SKM-1 (cell line): Measurements from ENCODE around the gene CP.
"Not testable (repeated sequence)": the region's sequence is repeated elsewhere in the genome, so short reads cannot be mapped to it uniquely, and the experiment has no call there.

ENCODE experiments used
- DNase-seq: peaks from one replicate; lab custom pipeline; 2025; ENCODE audit not compliant: unreplicated experiment; lab: John Stamatoyannopoulos, UW

The CP gene

DNA sequence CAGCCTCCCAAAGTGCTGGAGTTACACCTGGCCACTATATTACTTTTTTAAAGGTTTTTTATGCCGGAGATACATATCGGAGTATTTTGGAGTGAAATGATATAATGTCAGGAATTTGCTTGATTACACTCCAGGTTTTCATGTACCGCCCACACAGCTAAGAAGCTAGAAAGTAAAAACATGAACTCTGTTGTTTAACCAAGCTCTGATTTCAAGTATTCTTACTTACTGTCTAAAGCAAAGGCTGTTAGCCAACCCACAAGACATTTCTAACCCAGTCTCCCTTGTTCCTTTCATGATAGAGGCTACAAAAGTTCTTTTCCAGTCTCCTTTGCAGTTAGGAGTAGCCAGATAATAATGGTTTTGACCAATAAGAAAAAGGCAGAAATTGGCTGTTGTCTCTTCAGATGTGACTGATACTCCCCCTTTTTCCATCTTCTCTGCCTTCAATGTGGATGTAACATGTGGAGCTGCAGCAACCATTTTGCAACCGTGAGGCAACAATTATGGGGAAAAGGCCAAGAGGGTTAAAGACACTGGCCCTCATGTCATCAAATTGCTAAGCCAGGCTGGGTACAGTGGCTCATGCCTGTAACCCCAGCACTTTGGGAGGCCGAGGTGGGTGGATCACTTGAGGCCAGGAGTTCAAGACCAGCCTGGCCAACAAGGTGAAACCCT lies 6.1 kb upstream of the CP start:
- no peak for DNase-seq

DNA sequence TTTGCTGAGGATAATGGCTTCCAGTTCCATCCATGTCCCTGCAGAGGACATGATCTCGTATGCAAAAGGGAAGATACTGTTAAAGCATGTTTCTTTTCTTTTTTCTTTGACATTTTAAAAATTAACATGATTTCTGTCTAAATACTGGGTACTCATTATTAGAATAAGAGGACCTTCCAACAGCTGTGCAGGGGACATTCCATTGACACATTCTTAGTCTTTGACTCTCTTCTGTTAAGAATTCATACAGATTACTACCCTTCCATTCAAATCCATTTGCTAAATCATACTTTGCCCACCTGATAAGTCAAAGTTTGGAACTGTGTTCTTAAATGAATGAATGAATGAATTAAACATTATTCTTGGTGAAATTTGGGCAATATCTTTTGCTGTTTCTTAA lies 5.1 kb upstream of the CP start:
- no peak for DNase-seq

DNA sequence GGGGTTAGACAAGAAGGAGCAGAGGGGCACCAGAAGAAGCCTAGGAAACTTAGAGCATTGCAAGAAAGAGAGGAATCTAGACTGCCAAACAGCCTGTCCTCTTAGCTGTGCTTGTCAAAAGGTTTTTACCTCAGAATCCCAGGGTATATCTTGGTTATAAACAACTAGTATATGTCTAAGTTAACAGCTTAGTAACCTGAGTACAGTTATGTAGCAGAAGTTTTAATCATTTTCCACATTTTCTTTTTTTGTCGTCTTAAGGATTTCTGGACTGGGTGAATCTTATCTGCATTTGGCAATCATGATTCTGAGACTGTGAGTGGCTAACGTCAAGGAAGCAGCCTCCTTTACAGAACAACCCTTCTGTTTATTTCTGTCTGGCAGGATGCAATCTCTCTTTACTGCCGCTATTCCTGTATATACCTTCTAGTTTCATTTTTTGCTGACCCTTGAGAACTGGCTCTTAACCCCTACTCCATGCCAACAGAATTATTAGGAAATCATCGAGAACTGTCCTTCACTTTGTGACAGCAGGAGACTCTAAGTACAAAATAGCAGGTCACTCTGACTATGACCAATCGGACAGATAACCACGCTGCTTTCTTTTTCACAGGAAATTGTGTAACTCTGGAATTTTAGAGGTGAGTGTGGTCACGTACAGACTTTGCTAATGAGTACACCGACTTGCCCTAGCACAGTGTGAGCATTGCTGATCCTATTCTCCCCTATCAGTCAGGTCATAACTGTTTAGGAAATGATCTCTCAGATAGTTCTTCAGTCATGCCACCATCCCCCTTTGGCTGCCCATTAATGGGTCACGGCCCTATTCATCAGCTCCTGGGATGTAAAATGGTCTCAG lies 3.3 kb upstream of the CP start:
- peak; percentile 20 for DNase-seq

DNA sequence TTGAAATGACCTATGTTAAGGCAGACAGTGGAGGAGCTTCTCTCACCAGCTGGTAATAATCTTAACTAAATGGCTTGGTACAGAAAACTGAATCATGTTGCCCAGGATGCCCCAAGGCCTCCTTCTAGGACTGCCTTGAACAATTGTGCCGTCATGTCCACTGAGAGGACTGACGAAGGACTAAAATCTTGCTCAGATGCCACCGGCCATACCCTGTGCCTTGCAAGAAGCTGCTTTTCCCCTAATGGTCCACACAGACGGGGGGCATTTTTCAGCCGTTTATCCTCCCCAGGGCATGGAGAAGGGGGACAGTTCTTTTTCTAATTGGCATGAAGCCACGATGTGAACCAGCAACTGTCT lies 1.8 kb upstream of the CP start:
- no peak for DNase-seq

DNA sequence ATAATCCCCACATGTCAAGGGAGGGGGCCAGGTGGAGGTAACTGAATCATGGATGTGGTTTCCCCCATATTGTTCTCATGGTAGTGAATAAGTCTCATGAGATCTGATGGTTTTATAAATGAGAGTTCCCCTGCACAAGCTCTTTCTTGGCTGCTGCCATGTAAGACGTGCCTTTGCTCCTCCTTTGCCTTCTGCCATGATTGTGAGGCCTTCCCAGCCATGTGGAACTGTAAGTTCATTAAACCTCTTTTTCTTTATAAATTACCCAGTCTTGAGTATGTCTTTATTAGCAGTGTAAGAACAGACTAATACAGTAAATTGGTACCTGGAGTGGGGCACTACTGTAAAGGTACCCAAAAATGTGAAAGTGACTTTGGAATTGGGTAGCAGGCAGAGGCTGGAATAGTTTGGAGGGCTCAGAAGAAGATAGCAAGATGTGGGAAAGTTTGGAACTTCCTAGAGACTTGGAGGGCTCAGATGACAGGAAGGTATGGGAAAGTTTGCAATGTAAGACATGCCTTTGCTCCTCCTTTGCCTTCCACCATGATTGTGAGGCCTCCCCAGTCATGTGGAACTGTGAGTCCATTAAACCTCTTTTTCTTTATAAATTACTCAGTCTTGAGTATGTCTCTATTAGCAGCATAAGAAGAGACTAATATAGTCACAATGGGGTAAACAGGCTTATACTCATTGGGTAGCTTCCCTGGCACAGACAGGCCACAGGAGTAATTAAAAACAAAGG lies 2.1 kb downstream of the CP start:
- DNase-seq: not testable (repeated sequence)

DNA sequence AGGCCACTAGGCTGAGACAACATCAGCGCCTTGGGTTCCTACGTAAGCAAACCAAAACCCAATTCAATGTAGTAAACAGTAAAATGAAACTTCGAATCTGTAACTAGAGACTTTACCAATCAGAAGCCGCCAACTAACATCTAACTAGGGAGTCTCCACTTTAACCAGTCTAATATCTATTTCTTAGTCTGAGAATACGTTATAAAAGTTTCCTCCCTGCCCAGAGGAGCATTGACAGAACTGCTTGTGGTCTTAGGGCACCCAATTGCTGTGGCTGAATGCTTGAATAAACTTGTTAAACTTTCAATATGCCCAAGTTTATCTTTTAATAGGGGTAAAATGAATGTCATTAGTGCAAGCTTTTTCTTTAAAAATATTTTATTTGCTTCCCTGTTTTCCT lies 4.3 kb downstream of the CP start:
- DNase-seq: no peak

DNA sequence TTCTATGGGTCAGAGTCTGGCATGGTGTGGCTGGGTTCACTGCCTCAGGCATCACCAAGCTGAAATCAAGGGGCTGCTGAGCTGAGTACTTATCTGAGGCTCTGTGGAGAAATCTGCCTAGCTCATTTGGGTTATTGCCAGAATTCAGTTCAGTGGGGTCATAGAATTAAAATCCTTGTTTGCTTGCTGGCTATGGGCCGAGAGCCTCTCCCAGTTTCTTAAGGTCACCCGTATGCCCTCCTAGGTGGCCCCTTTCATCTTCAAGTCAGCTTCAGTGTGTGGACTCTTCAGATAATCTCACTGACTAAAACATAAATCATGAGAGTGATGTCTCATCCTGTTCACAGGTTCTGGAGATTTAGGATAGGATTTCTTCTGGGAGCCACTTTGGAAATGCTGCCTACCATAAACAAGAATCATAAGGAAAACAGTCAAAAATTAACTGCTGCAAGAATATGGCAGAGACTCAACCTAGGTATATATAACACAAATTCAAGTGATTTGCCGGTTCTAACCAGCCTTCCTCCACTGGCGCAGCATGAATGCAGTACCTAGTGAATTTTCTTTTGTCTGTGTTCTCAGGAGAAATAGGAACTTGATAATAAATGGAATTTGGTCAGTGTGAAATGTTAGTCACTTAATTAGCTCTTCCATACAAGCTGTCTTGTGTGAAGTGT lies 5.3 kb downstream of the CP start:
- no peak for DNase-seq

DNA sequence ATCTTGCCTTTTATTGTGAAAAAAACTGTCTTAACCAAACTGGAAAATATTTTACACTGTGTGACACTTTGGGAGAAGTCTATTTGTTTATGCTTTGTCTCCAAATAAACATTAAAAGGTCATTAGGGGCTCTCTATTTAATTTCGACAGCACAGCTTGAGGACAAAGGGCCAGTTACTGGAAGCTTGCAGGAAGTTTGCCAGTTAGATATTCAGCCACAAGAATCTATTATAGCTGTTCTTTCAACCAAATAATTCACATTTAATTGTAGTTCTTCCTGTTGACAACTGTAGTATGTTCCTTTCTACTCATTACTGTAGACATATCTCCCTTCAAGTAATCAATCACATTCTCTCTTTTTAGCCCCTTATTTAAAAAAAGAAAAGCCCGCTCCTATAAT lies 6.1 kb downstream of the CP start:
- DNase-seq: no peak

DNA sequence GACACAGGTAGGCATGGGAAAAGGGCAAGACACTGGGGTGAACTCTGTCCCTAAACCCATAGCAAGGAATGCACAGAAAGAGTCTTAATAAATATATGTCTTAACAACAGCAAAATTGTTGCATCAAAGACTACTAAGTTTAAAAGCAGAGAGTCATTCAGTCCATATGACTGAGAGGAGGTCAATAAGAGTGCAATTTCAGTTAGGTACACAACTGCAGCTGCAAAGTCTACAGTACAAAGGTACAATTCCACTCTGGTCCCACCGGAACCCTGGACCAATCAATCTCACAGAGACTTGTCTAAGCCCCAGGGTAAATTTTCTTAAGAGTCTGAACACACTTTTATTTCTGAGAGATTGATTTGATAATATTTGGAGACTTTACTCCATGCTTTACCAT lies 6.9 kb downstream of the CP start:
- DNase-seq: no peak

DNA sequence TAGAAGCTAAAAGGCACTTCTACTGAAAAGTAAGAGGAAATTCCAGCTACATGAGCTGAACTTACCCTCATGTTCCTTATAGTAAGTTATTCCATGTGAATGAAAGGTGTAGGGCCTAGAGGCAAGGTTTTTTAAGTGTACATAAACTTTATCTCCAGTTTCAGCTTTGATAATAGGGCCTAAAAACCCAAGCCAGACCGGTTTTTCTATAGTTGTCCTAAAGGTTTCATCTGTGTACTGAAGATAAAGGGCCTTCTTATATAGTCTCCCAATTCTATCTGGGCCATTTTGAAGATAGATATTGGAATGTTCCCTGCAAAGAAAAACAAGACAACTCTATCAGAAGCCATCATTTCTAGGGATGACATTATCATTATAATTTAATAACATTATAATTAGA lies 9.2 kb downstream of the CP start:
- no peak for DNase-seq

DNA sequence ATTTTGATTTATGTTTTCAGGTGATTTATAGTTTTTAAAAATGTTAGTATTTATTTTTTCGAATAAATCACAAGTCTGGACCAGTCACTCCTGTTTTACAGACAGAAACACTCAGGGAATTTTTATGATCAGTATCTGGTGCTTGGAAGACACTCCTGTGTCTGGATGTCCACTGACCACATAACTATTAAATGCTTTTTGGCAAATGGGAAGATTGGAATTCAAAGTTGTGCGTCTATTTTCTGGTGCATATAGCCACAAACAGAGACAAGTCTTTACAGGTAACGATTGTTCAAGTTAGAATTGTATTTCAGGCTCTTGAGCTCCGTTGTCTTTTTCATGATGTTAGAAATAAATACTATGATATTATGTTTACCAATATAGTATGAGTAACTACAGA lies 12.2 kb downstream of the CP start:
- DNase-seq: no peak

DNA sequence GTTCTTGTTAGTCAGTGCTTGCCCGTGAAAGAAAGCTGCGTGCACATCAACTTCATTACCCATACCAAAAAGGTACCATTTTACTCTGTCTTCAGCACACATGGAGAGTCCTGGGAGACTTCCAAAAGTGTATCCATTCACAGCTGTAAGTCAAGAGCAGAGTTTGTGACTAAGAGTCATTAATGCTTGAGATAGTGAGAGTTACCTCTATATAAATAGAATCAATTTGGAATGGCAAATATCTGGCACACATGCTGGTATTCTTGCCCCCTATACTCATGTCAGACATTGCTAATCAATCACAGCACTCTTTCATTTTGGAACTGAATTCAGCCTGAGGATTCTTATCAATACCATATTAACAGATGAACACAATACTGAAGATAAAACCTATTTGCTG lies 14.2 kb downstream of the CP start:
- no peak for DNase-seq

DNA sequence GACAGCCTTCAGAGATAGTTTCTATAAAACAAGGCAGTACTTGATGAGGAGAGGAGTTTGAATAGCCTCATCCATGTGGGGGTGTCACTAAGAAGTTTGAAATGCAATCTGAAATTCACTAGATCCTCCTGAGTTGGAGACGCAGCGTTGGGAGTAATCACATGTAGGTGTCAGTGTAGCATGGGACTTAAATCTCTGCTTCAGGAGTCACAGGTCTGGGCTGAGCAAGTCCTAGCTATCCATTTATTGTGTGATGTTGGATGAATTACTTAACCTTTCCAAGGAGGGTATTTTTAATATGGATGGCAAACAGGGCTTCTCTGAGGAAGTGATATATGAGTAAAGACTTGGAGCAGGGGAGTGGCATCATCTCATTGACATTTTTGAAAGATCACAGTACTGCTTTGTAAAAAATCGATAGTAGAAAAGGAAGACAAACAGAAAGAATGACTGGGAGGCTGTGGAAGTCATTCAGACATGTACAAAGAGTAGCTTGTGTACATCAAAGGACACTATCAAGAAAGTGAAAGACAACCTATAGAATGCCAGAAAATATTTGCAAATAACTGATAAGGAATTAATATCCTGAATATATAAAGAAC lies 17.1 kb downstream of the CP start:
- DNase-seq: no peak

DNA sequence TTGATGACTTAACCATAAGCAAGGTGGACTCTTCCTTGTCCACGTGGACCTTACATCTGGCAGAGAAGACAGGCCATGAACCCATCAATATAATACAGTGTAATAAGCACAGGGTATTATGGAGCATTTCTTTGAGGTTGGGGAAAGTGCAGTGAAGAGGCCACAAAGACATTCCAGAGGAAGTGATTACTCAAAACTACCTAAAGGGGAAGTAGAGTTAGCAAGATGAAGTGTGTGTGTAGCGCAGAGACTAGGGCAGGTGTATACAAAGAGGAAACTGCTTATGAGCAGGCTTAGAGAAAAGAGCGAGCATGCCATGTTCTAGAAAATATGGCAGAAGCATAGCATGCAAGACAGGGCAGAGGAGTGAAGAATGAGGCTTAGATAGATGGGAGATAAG lies 17.9 kb downstream of the CP start:
- DNase-seq: peak; percentile 84

DNA sequence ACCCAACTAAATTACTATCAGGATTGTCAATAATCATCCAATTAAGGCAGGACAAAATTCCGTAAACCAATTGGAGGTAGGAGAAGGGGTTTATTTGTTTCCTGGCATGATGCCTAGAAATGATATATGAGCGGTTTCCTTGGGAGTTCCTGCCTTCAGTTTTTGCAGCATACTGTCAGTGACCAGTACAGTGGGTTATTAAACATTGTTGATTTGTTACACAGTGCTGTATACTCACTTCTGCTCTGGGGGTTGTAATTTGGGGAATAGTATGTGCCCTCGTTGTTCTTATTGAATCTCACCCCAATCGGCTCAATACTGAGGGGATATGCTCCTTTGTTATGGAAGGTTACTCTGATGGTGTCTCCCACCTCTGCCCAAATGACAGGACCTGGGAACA lies 22.2 kb downstream of the CP start:
- no peak for DNase-seq

DNA sequence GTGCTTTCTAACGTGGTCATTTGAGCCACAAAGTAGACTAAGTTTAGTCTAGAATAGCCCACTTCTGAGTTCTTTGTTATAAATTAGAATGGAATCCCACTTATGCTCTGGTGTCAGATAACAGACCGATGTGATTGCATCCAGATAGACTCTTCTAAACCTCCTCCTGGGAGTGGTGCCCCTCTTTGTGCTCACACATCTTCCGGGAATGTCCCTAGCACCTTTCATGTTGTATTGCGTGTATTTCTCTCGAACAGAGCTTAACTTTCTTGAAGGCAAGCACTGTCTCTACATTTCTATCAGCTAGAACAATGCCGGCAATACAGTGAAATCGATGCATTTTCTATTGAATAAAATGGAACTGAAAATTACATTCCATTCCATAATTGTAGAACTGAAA lies 23.0 kb downstream of the CP start:
- DNase-seq: no peak

DNA sequence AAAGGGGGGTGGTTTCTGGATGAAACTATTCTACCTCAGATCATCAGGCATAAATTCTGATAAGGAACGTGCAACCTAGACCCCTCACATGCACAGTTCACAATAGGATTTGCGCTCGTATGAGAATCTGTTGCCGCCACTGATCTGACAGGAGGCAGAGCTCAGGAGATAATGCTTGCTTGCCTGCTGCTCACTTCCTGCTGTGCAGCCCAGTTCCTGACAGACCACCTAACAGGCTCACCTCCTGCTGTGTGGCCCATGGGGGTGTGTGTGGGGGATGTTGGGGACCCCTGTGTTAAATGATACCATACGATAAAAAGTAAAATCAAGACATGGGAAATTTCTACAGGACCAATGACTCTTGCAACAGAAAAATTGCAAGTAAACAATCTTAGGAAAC lies 24.0 kb downstream of the CP start:
- DNase-seq: no peak

DNA sequence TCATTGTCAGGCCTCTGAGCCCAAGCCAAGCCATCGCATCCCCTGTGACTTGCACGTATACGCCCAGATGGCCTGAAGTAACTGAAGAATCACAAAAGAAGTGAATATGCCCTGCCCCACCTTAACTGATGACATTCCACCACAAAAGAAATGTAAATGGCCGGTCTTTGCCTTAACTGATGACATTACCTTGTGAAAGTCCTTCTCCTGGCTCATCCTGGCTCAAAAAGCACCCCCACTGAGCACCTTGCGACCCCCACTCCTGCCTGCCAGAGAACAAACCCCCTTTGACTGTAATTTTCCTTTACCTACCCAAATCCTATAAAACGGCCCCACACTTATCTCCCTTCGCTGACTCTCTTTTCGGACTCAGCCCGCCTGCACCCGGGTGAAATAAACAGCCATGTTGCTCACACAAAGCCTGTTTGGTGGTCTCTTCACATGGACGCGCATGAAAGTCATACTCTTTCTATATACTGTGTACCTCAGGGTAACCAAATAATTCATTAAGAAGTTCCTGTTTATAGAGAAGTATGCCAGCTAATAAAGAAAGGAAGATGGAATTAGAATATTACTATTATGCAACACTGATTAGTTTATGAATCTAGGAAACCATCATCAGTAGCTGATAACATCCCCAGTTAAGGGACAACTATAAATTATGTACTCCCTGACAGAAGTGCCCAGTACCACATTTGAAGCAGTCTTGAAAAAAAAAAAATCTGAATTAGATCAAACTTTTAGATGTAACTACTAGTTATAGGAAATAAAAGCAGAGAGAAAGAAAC lies 24.6 kb downstream of the CP start:
- not testable (repeated sequence) for DNase-seq

DNA sequence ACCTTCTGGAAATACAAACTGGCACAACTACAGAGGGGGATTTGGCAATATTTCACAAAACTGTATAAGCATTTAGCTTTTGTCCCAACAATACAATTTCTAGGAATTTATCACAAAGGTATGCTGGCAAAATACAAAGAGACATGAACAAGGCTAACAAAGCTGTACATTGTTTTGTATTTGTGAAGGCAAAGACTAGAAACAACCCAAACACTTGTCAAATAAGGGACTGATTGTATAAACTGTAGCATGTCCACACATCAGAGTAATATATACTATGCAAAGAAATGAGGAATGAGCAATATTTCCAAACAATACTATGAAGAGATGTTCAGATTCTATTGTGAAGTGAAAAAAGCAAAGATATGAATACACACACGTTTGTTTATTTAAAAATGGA lies 26.4 kb downstream of the CP start:
- no peak for DNase-seq

DNA sequence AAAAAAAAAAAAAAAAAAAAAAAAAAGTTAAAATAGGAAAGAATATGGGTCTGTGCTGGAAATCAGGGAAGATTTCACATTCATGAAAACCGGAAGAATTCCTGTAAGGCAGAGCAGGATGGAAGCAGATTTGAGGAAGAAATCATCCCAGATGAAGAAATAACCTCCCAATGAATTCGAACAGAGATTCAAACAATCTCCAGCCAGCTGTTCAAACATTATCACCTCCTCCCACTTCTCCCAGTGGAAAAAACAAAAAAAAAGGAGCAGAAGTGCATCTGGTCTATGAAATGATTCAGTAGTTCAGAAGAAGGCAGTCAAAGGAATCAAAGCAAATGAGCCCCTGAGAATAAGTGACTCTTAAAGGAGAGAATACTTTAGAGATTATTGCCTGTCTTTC lies 33.1 kb downstream of the CP start:
- DNase-seq: no peak
